Panc1 (cell line): ENCODE data around the gene BTNL8. TPM values are rescaled to one million over a fixed set of nuclear protein-coding genes. Genes with fewer than 3 reads are reported as not detected.

Experiments
- ATAC-seq: fragments of 200-7000 bp; cut with Tn5 transposase; 2 replicates; pipeline ENCODE4 v1.9.1; 2020; ENCODE audit warnings: mild to moderate bottlenecking, moderate library complexity
- BruUV-seq: library from RNA; stranded (reverse); fragments of 400-500 nt; replicated peaks from 2 replicates; lab custom pipeline; 2021; lab: Mats Ljungman, UMichigan
- CTCF ChIA-PET: fragments of 300-600 bp; sonication (Branson Sonifier 250); formaldehyde crosslinking; loops from one replicate; lab custom pipeline; 2022; ENCODE audit warnings: antibody characterized with exemption; lab: Charles Lee
- POLR2A ChIA-PET: fragments of 300-600 bp; sonication (Branson Sonifier 250); formaldehyde crosslinking; loops from one replicate; lab custom pipeline; 2022; ENCODE audit warnings: antibody characterized with exemption; lab: Charles Lee
- DNase-seq: peaks from one replicate; pipeline ENCODE4 v3.0.0-alpha.2; 2010; ENCODE audit warnings: low read depth, low spot score
- H3K27ac ChIP-seq: 2 replicates; pipeline ENCODE4 v1.5.1; 2011; ENCODE audit warnings: mild to moderate bottlenecking, low read length, inconsistent platforms
- H3K27me3 ChIP-seq: fragments of 200-500 bp; sonication (Bioruptor generic); 2 replicates; pipeline ENCODE4 v1.6.0; 2014; ENCODE audit warnings: low read length, inconsistent platforms; ENCODE audit not compliant: control insufficient read depth, insufficient read depth
- H3K36me3 ChIP-seq: fragments of 200-500 bp; sonication (Bioruptor generic); 2 replicates; pipeline ENCODE4 v1.5.1; 2014; ENCODE audit warnings: inconsistent platforms, mild to moderate bottlenecking, low read length, moderate library complexity; ENCODE audit not compliant: control insufficient read depth, insufficient read depth
- H3K4me1 ChIP-seq: 2 replicates; pipeline ENCODE4 v1.5.1; 2011; ENCODE audit warnings: inconsistent platforms, mild to moderate bottlenecking, low read length, moderate library complexity; ENCODE audit not compliant: control insufficient read depth, insufficient read depth
- H3K4me3 ChIP-seq, 2 experiments: 2 replicates each; pipeline ENCODE4 v1.5.1; 2011 to 2012; ENCODE audit warnings: low read depth in 2 of 2, low read length in 2 of 2, mild to moderate bottlenecking in 2 of 2, inconsistent platforms in 1 of 2, moderate library complexity in 1 of 2
- H3K9me3 ChIP-seq: fragments of 200-500 bp; sonication (Bioruptor generic); 2 replicates; pipeline ENCODE4 v1.5.1; 2014; ENCODE audit warnings: low read depth, mild to moderate bottlenecking, inconsistent platforms, low read length, moderate library complexity; ENCODE audit not compliant: control insufficient read depth, insufficient read depth
- POLR2AphosphoS5 ChIP-seq: IDR thresholded peaks from 2 replicates; pipeline ENCODE4 v1.6.1; 2012; ENCODE audit warnings: mild to moderate bottlenecking, low read depth, low read length, moderate library complexity
- SIN3A ChIP-seq: IDR thresholded peaks from 2 replicates; pipeline ENCODE4 v1.6.1; 2012; ENCODE audit warnings: low read depth, mild to moderate bottlenecking, low read length, moderate library complexity, borderline replicate concordance; ENCODE audit not compliant: insufficient read depth
- TCF7L2 ChIP-seq: IDR thresholded peaks from 2 replicates; pipeline ENCODE4 v1.6.1; 2011; ENCODE audit warnings: mild to moderate bottlenecking, low read depth, low read length, inconsistent platforms
- in situ Hi-C: cut with HindIII; loops from 2 replicates; pipeline ENCODE4 v1.10.0; 2016; ENCODE audit warnings: low sequenced_read_pairs, low pct_unique_long_range_greater_than_20kb
- intact Hi-C: fragments of 100-400 bp; cut with micrococcal nuclease; formaldehyde crosslinking; loops from one replicate; pipeline ENCODE4 v1.10.0; 2022; ENCODE audit not compliant: unreplicated experiment
- total RNA-seq: library from RNA; stranded (reverse); gene quantifications from one replicate; pipeline ENCODE4 v1.2.1, GENCODE V29; 2021; ENCODE audit not compliant: unreplicated experiment
- TF ChIP-seq, protein P1 (sequence below): fragments of 450-650 bp; IDR thresholded peaks from 2 replicates; pipeline ENCODE4 v1.5.1; 2017; ENCODE audit warnings: mild to moderate bottlenecking
- TF ChIP-seq, protein P2 (sequence below), 2 experiments: IDR thresholded peaks; 2 replicates each; pipeline ENCODE4 v1.6.1; 2011 to 2012; ENCODE audit warnings: low read depth in 2 of 2, control low read depth in 1 of 2, low read length in 1 of 2, mild to moderate bottlenecking in 1 of 2, moderate library complexity in 1 of 2; ENCODE audit not compliant: insufficient read depth in 1 of 2

The BTNL8 gene
- total RNA-seq, 1 experiment from 2014 or later: not detected

DNA sequence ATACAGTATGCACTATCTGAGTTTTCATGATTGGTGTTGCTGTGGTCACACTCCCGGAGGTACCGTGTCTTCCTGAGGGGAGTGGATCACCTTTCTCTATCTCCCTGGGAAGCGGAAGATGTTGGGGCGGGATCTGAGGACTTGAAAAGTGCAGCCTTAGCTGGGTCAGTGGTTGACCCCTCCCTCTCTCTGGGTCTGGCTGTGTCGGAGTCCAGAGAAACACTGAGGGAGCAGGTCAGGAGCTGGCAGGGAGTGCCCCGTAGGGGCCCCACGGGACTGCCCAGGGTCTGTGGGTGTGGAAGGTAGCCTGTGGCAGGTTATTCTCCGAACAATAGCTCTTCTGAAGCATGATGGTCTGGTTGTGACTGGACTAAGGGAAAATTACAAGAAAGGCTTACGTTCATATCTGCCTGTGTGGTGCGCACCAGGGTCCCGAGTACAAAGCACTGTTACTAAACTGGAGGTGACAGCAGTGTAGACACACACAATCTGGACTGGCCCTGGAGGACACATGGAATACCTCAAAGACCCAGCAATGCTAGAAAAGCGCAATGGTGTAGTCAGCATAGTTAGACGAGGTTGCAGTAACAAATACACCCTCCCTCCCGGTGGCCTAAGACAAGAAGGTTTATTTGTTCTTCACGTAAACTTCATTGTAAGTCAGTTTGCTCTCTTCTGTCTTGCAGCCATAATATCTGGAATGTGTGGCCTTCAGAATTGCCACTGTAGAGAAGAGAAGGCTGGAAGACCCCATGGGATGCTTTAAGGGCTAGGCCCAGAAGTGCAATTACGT lies 28.5 kb upstream of the BTNL8 start:
- no peak overlapping the region for H3K27ac ChIP-seq
- no peaks in the 10 kb centered on the region for H3K27me3 ChIP-seq
- TF ChIP-seq TCF7L2 (no peak), SIN3A (no peak), POLR2AphosphoS5 (no peak)
- TF ChIP-seq, protein P1, sequence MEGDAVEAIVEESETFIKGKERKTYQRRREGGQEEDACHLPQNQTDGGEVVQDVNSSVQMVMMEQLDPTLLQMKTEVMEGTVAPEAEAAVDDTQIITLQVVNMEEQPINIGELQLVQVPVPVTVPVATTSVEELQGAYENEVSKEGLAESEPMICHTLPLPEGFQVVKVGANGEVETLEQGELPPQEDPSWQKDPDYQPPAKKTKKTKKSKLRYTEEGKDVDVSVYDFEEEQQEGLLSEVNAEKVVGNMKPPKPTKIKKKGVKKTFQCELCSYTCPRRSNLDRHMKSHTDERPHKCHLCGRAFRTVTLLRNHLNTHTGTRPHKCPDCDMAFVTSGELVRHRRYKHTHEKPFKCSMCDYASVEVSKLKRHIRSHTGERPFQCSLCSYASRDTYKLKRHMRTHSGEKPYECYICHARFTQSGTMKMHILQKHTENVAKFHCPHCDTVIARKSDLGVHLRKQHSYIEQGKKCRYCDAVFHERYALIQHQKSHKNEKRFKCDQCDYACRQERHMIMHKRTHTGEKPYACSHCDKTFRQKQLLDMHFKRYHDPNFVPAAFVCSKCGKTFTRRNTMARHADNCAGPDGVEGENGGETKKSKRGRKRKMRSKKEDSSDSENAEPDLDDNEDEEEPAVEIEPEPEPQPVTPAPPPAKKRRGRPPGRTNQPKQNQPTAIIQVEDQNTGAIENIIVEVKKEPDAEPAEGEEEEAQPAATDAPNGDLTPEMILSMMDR: no peak
- TF ChIP-seq, protein P2, sequence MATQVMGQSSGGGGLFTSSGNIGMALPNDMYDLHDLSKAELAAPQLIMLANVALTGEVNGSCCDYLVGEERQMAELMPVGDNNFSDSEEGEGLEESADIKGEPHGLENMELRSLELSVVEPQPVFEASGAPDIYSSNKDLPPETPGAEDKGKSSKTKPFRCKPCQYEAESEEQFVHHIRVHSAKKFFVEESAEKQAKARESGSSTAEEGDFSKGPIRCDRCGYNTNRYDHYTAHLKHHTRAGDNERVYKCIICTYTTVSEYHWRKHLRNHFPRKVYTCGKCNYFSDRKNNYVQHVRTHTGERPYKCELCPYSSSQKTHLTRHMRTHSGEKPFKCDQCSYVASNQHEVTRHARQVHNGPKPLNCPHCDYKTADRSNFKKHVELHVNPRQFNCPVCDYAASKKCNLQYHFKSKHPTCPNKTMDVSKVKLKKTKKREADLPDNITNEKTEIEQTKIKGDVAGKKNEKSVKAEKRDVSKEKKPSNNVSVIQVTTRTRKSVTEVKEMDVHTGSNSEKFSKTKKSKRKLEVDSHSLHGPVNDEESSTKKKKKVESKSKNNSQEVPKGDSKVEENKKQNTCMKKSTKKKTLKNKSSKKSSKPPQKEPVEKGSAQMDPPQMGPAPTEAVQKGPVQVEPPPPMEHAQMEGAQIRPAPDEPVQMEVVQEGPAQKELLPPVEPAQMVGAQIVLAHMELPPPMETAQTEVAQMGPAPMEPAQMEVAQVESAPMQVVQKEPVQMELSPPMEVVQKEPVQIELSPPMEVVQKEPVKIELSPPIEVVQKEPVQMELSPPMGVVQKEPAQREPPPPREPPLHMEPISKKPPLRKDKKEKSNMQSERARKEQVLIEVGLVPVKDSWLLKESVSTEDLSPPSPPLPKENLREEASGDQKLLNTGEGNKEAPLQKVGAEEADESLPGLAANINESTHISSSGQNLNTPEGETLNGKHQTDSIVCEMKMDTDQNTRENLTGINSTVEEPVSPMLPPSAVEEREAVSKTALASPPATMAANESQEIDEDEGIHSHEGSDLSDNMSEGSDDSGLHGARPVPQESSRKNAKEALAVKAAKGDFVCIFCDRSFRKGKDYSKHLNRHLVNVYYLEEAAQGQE (IDR thresholded peaks at IDR 0.05; ENCODE audit: insufficient read depth in 1 of 2, low read depth in 2 of 2, low read length in 1 of 2): no peak
- H3K36me3 ChIP-seq: no peaks in the 10 kb centered on the region
- intact Hi-C loops (no loop called here), in situ Hi-C loops (no loop called here)
- ATAC-seq: no peak
- no peak overlapping the region for H3K4me3 ChIP-seq
- BruUV-seq: no TSS peak
- H3K9me3 ChIP-seq: no peaks in the 10 kb centered on the region
- H3K4me1 ChIP-seq: no peaks in the 10 kb centered on the region
- ChIA-PET CTCF (no interaction called here), POLR2A (no interaction called here)
- no peak for DNase-seq

DNA sequence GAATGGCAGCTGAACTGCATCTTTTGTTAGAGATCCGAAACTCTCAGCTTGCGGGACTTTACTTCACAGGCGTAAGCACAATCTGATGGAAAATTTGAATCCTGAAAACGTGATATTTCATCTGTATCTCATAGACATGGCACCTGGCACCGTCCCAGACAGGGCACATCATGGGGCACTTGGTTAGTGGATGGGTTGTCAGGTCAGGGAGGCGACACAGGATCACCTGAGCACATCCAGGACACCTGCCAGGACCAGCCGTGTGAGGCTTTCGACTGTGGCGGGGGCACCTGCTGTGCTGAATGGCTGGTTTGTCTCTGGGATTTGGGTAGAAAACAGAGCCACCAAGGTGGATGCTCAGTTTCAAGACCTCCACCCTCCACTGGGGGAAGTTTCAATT lies 26.5 kb upstream of the BTNL8 start:
- BruUV-seq: no TSS peak
- ChIA-PET CTCF (no interaction called here), POLR2A (no interaction called here)

More for the DNA sequence above, 26.5 kb upstream of the BTNL8 start:
- Histone ChIP-seq H3K9me3 (no peaks in the 10 kb centered on the region), H3K4me1 (no peaks in the 10 kb centered on the region), H3K27ac (no peak overlapping the region), H3K27me3 (no peaks in the 10 kb centered on the region), H3K36me3 (no peaks in the 10 kb centered on the region), H3K4me3 (no peak overlapping the region)
- in situ Hi-C loops: no loop called here
- TF ChIP-seq TCF7L2 (no peak), POLR2AphosphoS5 (no peak), SIN3A (no peak)
- TF ChIP-seq, protein P1: no peak
- TF ChIP-seq, protein P2 (IDR thresholded peaks at IDR 0.05; ENCODE audit: insufficient read depth in 1 of 2, low read depth in 2 of 2, low read length in 1 of 2): no peak
- intact Hi-C loops: no loop called here
- ATAC-seq: no peak
- no peak for DNase-seq
